ENCODE measurements around the gene OR10A5.

Gene OR10A5

DNA sequence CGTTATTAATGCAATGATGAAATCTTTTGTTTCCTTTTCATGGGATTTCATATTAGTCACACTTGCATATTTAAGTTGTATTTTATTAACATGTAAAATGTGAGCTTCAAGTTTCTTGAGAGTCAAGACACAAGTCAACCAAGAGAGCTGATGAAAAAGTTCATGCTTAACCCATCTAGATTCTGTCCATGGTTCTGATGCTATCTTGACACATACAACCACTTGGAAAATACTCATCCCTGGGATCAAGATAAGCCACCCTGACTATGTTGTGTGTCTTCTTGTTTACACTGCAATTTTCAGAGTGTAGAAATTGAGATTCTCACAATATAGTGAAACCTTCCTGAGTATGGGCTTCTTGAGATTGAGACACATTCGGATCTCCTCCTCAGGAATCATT lies 30.3 kb downstream of the OR10A5 start:
- H4K20me1 ChIP-seq (ENCODE audit: insufficient read depth, low read length) = no peaks in the 10 kb centered on the region
- H3K27me3 ChIP-seq (ENCODE audit: insufficient read depth, low read length) = no peaks in the 10 kb centered on the region
- no peaks in the 10 kb centered on the region for H3K9me2 ChIP-seq (ENCODE audit: low read depth, low read length)
- no peaks in the 10 kb centered on the region for H3K9me3 ChIP-seq (ENCODE audit: low read length)
- no peak overlapping the region for H2AFZ ChIP-seq (ENCODE audit: low read length)
- no peaks in the 10 kb centered on the region for H3K36me3 ChIP-seq (ENCODE audit: insufficient read depth, low read length)
- no peak overlapping the region for H3K4me3 ChIP-seq (ENCODE audit: low read depth, low read length, poor library complexity, severe bottlenecking)
- H3K9ac ChIP-seq (ENCODE audit: low read length) = no peak overlapping the region
- no peak overlapping the region for H3K27ac ChIP-seq (ENCODE audit: low read depth, low read length, poor library complexity, severe bottlenecking)
- TF ChIP-seq, protein P1, sequence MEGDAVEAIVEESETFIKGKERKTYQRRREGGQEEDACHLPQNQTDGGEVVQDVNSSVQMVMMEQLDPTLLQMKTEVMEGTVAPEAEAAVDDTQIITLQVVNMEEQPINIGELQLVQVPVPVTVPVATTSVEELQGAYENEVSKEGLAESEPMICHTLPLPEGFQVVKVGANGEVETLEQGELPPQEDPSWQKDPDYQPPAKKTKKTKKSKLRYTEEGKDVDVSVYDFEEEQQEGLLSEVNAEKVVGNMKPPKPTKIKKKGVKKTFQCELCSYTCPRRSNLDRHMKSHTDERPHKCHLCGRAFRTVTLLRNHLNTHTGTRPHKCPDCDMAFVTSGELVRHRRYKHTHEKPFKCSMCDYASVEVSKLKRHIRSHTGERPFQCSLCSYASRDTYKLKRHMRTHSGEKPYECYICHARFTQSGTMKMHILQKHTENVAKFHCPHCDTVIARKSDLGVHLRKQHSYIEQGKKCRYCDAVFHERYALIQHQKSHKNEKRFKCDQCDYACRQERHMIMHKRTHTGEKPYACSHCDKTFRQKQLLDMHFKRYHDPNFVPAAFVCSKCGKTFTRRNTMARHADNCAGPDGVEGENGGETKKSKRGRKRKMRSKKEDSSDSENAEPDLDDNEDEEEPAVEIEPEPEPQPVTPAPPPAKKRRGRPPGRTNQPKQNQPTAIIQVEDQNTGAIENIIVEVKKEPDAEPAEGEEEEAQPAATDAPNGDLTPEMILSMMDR (IDR thresholded peaks at IDR 0.05; ENCODE audit: low read length) = no peak
- TF ChIP-seq EZH2 (IDR thresholded peaks at IDR 0.05; ENCODE audit: borderline replicate concordance, low read length) = no peak
- H3K4me1 ChIP-seq (ENCODE audit: insufficient read depth, low read length, severe bottlenecking) = no peaks in the 10 kb centered on the region
- no peaks in the 10 kb centered on the region for H3K79me2 ChIP-seq (ENCODE audit: insufficient read depth, low read length)
- H3K4me2 ChIP-seq (ENCODE audit: low read length) = no peak overlapping the region
- no peaks in the 10 kb centered on the region for H3F3A ChIP-seq (ENCODE audit: insufficient read depth, low read length)

DNA sequence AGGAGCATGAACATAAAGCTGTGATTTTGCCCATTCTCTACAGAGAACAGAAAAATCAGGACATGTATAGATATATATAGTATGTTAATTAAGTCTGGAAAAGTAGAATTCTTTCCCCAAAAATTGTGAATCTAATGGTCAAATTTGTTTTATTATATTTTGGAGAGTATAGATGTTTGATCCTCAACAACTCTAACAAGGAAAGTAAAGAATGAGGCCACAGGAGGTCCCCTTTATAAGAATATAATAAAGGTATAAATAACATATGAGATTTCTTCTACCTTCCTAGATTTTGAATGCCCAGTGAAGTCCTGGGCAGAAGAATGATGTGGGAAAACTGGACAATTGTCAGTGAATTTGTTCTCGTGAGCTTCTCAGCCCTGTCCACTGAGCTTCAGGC lies 30.8 kb downstream of the OR10A5 start, which contains the start of gene OR10A4:
Gene OR10A4, plus strand, starts transcription at position 301 of the 400 bp plus-strand sequence. Its CDS starts 23 bp downstream, at position 324.
- H3K27ac ChIP-seq (ENCODE audit: low read depth, low read length, poor library complexity, severe bottlenecking) = no peak within 1 kb of the TSS
- no peaks in the 10 kb centered on the region for H3K36me3 ChIP-seq (ENCODE audit: insufficient read depth, low read length)
- H3K4me3 ChIP-seq (ENCODE audit: low read depth, low read length, poor library complexity, severe bottlenecking) = no peak within 1 kb of the TSS
- no peaks in the 10 kb centered on the region for H3F3A ChIP-seq (ENCODE audit: insufficient read depth, low read length)
- H3K9me2 ChIP-seq (ENCODE audit: low read depth, low read length) = no peaks in the 10 kb centered on the region
- no peaks in the 10 kb centered on the region for H3K79me2 ChIP-seq (ENCODE audit: insufficient read depth, low read length)
- H3K9ac ChIP-seq (ENCODE audit: low read length) = no peak within 1 kb of the TSS
- TF ChIP-seq, protein P1 (IDR thresholded peaks at IDR 0.05; ENCODE audit: low read length) = no peak
- TF ChIP-seq EZH2 (IDR thresholded peaks at IDR 0.05; ENCODE audit: borderline replicate concordance, low read length) = no peak
- no peaks in the 10 kb centered on the region for H4K20me1 ChIP-seq (ENCODE audit: insufficient read depth, low read length)
- no peak within 1 kb of the TSS for H2AFZ ChIP-seq (ENCODE audit: low read length)
- H3K27me3 ChIP-seq (ENCODE audit: insufficient read depth, low read length) = no peaks in the 10 kb centered on the region
- H3K4me1 ChIP-seq (ENCODE audit: insufficient read depth, low read length, severe bottlenecking) = no peaks in the 10 kb centered on the region
- no peaks in the 10 kb centered on the region for H3K9me3 ChIP-seq (ENCODE audit: low read length)
- H3K4me2 ChIP-seq (ENCODE audit: low read length) = no peak within 1 kb of the TSS

DNA sequence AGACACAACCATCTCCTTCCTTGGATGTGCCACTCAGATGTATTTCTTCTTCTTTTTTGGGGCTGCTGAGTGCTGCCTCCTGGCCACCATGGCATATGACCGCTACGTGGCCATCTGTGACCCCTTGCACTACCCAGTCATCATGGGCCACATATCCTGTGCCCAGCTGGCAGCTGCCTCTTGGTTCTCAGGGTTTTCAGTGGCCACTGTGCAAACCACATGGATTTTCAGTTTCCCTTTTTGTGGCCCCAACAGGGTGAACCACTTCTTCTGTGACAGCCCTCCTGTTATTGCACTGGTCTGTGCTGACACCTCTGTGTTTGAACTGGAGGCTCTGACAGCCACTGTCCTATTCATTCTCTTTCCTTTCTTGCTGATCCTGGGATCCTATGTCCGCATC lies 31.4 kb downstream of the OR10A5 start:
- no peaks in the 10 kb centered on the region for H3K9me3 ChIP-seq (ENCODE audit: low read length)
- TF ChIP-seq, protein P1 (IDR thresholded peaks at IDR 0.05; ENCODE audit: low read length) = no peak
- no peak for TF ChIP-seq EZH2 (IDR thresholded peaks at IDR 0.05; ENCODE audit: borderline replicate concordance, low read length)

More for the DNA sequence above, 31.4 kb downstream of the OR10A5 start:
- Histone ChIP-seq H3K27me3 (ENCODE audit: insufficient read depth, low read length) (no peaks in the 10 kb centered on the region), H3K79me2 (ENCODE audit: insufficient read depth, low read length) (no peaks in the 10 kb centered on the region), H4K20me1 (ENCODE audit: insufficient read depth, low read length) (no peaks in the 10 kb centered on the region), H3K36me3 (ENCODE audit: insufficient read depth, low read length) (no peaks in the 10 kb centered on the region), H3K4me3 (ENCODE audit: low read depth, low read length, poor library complexity, severe bottlenecking) (no peak overlapping the region), H3K27ac (ENCODE audit: low read depth, low read length, poor library complexity, severe bottlenecking) (no peak overlapping the region), H3K9ac (ENCODE audit: low read length) (no peak overlapping the region), H3K4me2 (ENCODE audit: low read length) (no peak overlapping the region), H2AFZ (ENCODE audit: low read length) (no peak overlapping the region), H3F3A (ENCODE audit: insufficient read depth, low read length) (no peaks in the 10 kb centered on the region), H3K9me2 (ENCODE audit: low read depth, low read length) (no peaks in the 10 kb centered on the region), H3K4me1 (ENCODE audit: insufficient read depth, low read length, severe bottlenecking) (no peaks in the 10 kb centered on the region)
